HFF-Myc (cell line): ENCODE data around the gene BMPER.

Experiments
- DNase-seq: peaks from one replicate; pipeline ENCODE4 v3.0.0-alpha.2; 2011; ENCODE audit warnings: low read depth; ENCODE audit errors: extremely low read depth
- H3K4me3 ChIP-seq: replicated peaks from 2 replicates; pipeline ENCODE4 v1.5.1; 2011; ENCODE audit warnings: low read depth, mild to moderate bottlenecking, control low read depth, low read length
- CTCF ChIP-seq: IDR thresholded peaks from 2 replicates; pipeline ENCODE4 v1.5.1; 2012; ENCODE audit warnings: mild to moderate bottlenecking, low read depth, low read length, control low read depth; ENCODE audit errors: missing control alignments

BMPER gene

GRCh38 chr7:34011696-34012095, 106.4 kb downstream of the BMPER start:
- TF ChIP-seq CTCF, result no peak
- DNase-seq, result no peak
- no peak overlapping the region for H3K4me3 ChIP-seq

GRCh38 chr7:34013421-34013820, 108.1 kb downstream of the BMPER start:
- DNase-seq, result no peak
- no peak overlapping the region for H3K4me3 ChIP-seq
- TF ChIP-seq CTCF, result no peak

GRCh38 chr7:34015651-34016050, 110.3 kb downstream of the BMPER start:
- TF ChIP-seq CTCF, result no peak
- H3K4me3 ChIP-seq, result no peak overlapping the region
- no peak for DNase-seq

- no peak for DNase-seq
- no peak for TF ChIP-seq CTCF
- no peak overlapping the region for H3K4me3 ChIP-seq
Measured at GRCh38 chr7:34016876-34017275, 111.5 kb downstream of the BMPER start.

GRCh38 chr7:34019301-34019790, 114.0 kb downstream of the BMPER start:
- no peak overlapping the region for H3K4me3 ChIP-seq
- TF ChIP-seq CTCF, result no peak
- DNase-seq, result no peak

- TF ChIP-seq CTCF, result no peak
- no peak overlapping the region for H3K4me3 ChIP-seq
- DNase-seq, result no peak
Measured at GRCh38 chr7:34022626-34023025, 117.3 kb downstream of the BMPER start.

- DNase-seq, result no peak
- H3K4me3 ChIP-seq, result no peak overlapping the region
- no peak for TF ChIP-seq CTCF
Measured at GRCh38 chr7:34025600-34025999, 120.3 kb downstream of the BMPER start.
